HG03139 (cell line): Measurements from ENCODE around the gene CLMP.
A peak's percentile ranks its signal among the peaks of the same experiment; 100 is the strongest.

Experiments used
- ATAC-seq: cut with Tn5 transposase; IDR thresholded peaks from one replicate; pipeline ENCODE4 v1.9.1; 2021; ENCODE audit not compliant: unreplicated experiment

Gene CLMP

DNA sequence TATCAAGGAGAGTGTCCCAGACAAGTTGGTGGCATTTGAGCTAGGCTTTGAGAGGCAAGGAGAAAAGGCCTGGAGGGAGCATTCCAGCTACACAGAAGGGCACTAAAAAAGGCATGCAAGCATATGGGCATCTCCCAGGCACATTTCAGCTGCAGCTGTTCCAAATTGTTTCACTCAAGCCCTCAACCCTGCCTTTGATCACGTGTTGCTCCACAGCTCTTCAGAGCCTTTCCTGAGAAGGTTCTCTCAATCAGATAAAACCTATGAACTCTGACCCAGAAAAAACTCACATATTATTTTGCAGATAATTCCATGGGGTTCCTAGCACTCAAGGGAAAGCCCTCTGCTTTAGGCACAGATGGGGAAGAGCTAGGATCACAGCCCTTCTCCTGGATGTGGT is 108.7 kb downstream of the CLMP start:
- no peak for ATAC-seq

DNA sequence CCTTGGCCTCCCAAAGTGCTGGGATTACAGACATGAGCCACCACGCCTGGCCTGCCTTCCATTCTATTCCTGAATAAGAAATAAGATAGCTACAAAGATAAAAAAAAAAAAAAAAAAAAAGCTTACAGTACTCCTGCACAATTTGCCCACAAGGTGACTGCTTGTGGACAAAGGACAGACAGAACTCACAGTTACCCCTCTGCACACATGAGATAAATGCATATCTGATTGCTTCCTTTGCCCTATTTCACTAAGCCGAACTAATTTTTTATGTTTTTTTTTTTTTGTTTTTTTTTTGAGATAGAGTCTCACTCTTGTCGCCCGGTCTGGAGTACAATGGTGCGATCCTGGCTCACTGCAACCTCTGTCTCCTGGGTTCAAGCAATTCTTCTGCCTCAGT is 109.6 kb downstream of the CLMP start:
- no peak for ATAC-seq

DNA sequence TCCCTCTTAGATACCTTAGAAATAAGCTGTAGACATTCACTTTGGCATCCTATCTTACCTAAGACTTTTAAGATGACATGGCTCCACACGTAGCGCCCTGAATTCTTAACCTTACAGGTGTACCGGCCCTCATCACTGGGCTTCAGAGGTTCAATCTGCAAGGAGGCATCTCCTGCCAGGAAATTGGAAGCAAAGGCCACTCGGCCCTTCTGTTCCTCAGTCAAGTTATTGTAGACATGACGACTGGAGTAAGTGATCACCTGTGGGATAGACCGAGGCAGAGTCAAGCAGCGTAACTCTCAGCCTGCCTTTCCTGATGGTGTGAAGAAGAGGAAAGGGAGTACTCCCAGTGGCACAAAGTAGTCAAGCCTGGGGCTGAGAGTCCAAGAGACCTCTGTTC is 110.6 kb downstream of the CLMP start:
- ATAC-seq = no peak

DNA sequence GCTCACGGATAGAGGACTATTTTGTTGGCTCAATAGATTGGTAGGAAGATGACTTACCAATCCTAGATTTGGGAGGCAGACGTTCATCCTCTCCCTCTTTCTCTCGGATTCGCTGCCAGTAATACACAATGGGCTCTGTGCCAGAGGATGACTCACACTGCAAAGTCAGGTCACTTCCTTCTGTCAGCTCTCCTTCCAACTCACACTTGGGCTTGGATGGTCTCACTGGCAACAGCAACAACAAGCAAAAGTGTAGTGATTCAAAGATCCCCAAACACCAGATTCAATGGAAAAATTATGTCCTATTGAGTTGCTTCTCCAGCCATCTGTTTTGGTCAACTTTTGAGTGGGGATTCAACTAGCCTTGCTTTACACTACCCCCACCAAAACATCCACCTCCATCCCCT is 111.4 kb downstream of the CLMP start:
- ATAC-seq = no peak

DNA sequence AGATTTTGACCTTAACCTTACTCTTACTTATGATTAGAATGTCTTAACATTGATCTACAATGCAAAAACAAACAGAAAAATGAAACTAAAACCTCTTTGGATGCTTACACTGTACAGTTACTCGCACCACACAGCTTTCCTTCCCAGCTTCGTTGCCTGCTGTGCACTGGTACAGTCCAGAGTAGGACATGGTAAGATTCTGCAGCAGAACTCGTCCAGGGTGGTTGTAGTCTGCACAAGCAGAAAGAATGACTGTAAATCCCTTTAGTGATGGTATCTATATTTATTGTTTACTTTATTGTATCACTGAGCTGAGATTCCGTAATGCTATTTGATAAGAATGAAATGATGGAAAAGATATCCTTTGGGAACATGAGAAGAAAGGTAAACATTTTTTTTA is 112.1 kb downstream of the CLMP start:
- no peak for ATAC-seq

DNA sequence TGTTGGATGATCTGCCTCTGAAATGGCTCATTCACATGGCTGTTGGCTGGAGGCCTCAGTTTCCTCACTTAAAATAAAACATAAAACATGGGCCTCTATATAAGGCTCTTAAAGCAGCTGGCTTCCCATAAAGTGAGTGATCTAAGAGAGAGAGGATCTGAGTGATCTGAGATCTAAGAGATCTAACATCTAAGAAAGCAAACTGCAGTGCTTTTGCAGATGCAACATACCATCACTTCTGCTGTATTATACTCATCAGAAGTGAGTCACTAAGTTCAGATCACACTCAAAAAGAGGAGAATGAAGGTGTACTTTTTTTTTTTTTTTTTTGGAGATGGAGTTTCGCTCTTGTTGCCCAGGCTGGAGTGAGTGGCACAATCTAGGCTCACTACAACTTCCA is 115.0 kb downstream of the CLMP start:
- ATAC-seq = no peak

DNA sequence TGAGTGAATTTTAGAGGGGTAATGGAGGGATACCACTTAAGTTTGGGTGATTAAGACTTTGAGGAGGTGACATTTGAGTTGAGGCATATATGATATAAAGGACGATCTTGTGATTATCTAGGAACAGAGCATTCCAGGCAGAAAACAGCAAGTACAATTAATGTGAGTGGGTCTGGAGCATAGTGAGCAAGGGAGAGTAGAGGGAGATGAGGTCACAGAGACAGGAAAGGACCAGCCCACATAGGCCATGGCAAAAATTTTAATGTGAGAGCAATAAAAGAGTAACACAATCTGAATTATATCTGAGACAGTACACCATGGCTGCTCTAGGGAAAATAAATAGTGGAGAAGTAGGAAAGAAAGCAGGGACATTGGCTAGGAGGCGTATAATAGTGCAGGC is 118.6 kb downstream of the CLMP start:
- no peak for ATAC-seq

DNA sequence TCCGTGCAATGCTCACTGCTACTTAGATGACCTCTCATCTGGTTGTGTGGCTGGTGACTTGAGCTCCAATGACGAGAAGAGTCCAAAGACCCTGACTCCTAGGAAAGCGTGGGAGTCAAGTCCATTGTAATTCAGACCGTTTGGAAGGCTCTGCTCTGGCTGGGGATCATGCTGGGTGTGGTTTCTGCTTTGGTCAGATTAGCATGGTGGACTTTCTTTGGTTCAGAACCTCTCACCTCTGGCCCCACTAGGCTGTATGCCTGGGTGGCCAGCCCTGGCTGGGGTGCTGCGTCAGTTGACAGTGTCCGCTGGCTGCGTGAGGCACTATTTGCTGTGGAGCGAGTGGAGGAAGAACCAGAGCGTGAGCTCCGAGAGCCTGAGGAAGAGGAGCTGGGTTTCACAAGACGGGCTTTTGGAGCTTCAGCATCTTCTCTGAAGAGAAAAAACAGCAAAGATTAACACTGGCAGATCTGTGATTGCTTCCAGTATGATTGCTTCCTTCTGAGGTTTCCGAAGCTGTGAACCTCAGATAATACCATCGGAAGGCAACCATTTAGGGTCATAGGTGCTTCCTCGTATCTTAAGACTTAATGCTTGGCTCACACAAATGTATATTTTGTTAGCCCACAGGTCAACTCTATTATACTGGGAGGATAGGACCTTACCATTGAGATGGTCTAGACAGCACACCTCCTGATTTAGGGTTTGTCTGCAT is 121.5 kb downstream of the CLMP start:
- ATAC-seq = no peak

DNA sequence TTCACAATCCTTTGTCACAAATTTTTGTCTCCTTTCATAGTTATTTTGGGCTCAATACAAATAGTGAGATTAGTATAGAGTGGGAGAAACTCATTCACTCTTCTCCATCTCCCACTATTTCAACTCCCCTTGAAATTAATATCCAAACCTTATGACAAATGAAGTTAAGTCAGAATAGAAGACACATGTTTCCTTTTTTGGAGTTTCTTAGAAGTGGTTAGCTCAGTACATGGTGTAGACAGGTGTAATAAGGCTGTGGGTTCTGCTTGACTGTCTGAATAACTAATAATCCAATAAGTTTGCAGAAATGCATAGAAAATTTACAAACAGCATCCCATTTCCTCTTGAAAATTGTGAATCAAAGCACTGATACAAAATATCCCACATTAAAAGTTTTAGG is 122.3 kb downstream of the CLMP start:
- no peak for ATAC-seq

DNA sequence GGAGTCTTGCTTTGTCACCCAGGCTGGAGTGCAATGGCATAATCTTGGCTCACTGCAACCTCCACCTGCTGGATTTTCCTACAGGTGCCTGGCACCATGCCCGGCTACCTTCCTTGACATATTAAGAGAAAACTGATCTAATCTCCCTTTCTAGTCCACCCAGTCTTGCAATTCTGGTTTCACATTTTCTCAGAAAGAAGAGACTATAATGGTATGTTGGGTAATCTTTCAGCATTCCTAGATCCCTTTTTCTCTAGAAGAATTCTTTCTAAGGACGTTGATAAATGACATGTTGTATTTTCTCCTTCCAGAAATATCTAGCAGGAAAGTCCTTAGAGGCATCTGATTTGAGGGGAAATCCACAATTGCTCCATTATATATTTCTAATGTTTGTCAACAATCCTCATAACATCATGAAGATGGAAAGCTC is 122.7 kb downstream of the CLMP start:
- ATAC-seq = no peak

DNA sequence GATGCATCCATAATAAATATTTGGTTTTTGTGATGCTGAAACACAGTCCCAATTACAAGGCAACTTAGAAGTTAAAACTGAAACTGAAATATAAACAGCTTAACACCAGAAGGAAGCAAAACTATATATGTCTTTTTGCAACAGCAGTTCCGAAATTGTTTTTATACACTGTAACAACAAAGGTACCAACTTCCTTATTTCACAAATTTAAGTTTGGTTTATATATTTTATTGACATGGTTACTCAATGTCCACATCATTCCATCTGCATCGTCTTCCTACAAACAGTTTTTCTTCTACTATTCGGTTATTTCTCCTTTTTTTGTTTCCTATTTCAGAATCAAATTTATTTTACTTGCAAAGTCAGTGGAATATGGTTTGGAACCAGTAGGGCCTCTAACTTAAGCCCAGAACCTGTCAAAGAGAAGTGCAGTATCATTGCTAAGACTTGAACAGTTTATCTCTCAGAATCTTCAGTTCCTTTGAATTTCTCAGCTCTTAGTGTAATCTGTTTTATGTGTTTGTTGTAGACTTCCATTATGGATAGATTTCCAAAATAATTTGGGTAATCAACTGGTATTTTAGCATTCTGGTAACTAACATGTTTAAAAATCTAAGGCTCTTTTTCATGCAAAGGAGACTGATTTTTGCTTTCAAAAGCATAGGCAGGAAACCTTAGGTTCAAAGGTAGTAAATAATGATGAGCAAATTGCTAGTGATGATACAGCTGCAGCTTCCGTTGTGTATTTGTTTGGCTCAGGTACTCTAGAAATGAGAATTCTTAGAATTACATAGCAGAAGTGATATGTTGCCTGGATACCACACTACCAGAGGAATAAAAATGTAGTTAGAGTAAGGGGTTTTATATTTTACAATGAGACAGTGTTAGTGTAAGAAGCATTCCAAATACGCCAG is 124.9 kb downstream of the CLMP start:
- ATAC-seq = peak; percentile 49

DNA sequence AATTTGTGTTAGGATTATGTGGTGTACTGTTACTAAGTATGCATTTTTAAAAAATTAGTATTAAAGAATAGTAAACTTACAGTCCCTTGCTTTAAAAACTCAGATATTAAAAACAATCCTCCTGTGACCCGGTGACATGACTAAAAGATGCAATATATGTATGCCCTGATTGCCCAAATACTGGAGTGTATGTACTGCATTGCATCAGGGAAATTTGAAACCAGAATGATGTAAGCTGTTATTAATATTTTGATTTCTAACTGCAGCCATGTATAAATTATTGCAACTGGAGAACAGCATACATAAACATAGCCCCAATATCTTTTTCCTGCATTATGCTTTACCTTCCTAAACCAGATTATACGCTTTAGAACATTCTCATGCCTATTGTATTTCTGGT is 129.4 kb downstream of the CLMP start:
- no peak for ATAC-seq

DNA sequence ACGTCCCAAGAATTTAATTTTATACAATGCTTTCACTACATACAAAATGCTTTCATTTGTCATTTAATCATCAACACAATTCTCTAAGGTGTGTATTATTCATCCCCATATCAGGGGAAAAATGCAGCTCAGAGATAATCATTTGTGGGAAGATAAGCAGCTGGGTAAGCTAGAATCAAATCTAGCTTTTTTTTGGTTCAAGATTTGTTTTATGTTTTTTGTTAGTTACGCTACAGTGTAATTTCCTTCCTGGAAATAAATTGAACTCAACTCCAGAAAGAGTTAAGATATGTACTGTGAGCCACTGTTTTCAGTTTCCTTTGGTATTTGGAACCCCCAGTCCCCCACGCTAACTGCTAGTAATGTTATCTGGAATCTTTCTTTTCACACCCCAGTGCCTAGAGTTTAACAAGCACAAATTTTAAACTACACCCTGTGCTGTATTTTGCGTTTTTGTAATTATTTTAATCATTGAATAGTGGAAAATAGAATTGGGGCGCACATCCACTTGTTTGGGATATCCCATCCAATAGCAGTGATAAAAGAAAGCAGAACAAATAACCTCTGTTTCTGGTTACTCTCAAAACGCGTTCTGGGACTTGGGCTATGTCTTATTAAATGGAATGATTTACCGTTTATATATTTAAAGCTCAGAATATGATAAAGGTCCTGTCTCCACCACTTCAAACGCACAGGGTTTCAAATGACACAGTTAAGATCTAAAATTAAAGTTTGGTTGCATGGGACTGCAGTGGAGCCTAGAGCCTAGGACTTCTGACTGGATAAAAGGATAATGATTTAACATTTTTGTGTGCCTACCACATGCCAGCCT is 131.0 kb downstream of the CLMP start:
- no peak for ATAC-seq

DNA sequence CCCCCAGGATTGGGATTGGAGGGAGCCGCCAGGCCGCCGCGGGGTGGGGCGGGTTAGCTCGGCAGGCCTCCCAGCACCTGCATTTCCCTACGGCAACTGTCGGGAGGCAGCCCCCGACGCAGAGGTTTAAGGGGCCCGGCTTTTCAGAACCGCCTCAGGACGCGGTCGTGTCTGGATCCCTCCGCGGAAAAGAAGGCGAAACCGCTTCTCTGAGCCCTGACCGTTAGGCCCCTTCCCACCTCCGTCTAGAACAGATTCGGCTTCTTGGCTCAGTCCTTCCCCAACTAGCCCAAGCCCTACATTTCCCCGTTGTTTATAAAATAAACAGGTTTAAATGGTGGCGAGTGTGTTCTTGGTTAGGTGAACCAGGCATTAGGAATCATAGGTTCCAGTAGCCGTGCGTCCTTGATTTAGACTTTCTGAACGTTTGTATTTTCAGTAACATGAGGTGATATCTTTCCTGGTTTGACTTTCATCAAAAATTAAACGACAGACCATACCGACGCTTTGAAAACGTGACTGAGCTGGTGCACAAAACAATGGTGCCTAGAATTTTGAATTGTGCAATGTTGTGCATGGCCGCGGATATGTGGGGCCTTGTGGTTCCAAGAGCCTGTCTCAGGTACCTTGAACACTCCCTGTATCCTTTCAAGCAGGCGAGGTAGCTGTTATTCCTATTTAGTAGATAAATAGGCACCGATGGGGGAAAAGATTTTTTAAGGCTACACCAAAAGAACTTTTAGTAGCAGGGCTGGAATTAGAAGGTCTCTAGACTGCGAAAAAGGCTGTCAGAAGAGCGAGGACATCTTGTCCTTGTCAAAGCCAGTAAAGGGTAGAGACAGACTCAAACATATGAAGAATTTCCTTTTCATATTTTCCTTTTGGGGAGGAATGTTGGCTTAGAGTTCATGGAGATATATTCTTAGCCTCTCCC is 131.9 kb downstream of the CLMP start:
- ATAC-seq = no peak

DNA sequence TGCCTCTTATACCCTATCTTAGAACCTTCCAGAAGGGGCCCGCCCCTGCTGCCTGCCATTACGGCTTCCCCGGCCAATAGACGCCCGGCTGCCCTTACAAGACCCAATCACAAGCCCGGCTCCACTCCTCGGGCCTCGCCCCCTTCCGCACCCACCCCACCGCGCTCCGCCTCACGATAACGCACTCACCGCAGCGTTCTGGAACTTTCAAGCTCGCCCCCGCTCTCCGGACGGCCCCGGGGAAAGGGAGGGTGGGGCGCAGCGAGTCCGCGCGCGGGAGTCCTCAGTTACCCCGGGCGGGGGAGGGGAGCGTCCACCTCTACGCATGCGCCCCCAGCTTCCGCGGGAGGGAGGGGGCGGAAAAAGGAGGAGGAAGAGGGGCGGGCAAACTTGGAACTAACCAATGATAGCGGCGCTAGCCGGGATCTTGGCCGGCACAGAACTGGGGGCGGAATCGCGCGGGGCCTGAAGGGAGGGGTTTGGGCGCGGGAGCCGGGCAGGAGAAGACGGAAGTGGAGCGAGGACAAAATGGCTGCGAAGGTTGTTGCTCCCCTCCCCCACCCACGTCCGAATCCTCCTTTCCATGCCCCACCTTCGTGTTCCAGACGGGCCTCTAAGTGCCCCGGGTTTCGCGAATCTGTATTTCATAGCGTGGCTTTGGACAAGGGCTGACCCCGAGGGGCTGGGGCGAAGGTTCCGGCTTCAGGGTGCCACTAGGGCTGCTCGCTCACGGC is 132.7 kb downstream of the CLMP start:
- ATAC-seq = peak; percentile 90

DNA sequence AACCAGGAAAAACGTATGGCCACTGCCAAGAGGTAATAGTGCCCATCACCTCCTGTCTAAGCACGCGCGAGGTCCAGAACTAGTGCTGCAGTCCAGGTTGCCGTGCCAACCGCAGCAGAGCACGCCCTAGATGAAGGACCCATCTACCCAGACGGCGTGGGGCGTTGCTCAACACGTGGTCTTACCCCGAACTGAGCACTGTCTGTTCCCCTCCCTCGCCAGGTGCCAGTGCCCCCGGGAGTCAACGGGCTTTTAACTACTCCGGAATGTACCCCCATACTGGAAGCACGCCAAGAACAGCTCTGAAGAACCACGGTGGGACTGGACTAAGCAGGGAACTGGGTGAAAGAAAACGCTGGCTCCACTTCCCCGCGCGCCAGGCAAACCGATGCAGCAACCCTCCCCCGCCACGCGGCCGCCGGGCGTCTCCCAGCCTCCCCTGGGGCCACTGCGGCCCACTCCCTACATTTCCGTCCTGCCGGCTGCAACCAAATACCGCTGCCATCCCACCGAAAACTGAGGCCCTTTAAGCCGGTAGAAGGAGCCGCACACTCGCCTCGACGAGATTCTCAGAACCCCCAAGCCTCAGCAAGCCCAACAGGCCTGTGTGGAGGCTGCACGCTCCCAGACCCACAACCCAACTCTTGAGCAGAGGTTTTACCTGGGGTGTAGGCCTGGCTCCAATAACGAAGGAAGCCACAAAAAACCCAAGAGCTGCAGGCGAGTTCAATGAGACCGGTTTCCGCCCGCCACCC is 133.5 kb downstream of the CLMP start, which contains the start of gene HSPA8:
HSPA8 (minus strand) TSS at position 734 of the 755 bp plus-strand sequence. CDS start 812 bp downstream, outside the sequence.
- ATAC-seq = peak; percentile 14

DNA sequence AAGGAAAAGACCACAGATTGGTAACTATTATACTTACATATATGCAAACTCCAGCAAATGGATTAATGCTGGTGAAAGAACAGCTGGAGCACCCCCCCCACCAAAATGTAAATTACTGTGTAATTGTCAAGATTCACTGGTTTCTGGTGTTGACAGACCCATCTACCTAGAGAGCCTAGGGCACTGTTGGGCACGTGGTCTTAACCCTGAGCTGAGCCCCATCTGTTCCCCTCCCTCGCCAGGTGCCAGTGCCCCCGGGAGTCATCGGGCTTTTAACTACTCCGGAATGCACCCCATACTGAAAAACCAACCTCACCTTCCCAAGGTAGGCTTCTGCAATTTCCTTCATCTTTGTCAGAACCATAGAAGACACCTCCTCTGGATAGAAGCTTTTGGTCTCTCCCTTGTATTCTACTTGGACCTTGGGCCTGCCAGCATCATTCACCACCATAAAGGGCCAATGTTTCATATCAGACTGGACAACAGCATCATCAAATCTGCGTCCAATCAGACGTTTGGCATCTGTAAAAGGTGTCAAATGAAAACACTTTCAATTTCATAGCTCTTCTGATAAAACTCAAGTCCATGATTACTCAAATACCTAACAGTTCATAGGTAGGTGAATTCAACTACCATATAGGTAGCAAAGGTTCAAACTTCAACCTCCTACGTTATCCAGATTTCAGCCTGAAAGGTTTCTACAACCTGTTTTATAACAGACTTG is 134.6 kb downstream of the CLMP start:
- no peak for ATAC-seq
